WTC11 (cell line): ENCODE data around the gene KCNG2. TPM values are rescaled to one million over a fixed set of nuclear protein-coding genes. Genes with fewer than 3 reads are reported as not detected.

Experiments
- ATAC-seq: fragments of 200-7000 bp; cut with Tn5 transposase; 2 replicates; pipeline ENCODE4 v1.10.0; 2021; ENCODE audit warnings: mild to moderate bottlenecking, moderate library complexity
- CTCF ChIA-PET: fragments of 300-600 bp; sonication (Branson Sonifier 250); formaldehyde crosslinking; loops from one replicate; lab custom pipeline; 2021; ENCODE audit warnings: antibody characterized with exemption; lab: Charles Lee
- POLR2A ChIA-PET: fragments of 350-600 bp; sonication (Branson Sonifier 250); formaldehyde crosslinking; loops from one replicate; lab custom pipeline; 2021; ENCODE audit warnings: antibody characterized with exemption; lab: Charles Lee
- DNase-seq: peaks from one replicate; pipeline ENCODE4 v3.0.0; 2021; ENCODE audit warnings: low spot score
- H3K27ac Mint-ChIP-seq: 2 replicates; pipeline ENCODE4 v1.8.0; 2021; ENCODE audit warnings: mixed read lengths
- H3K27me3 Mint-ChIP-seq: 2 replicates; pipeline ENCODE4 v1.8.0; 2021; ENCODE audit warnings: low read depth, mild to moderate bottlenecking, moderate library complexity, mixed read lengths
- H3K36me3 Mint-ChIP-seq: 2 replicates; pipeline ENCODE4 v1.8.0; 2021; ENCODE audit warnings: mixed read lengths
- H3K4me1 Mint-ChIP-seq: 2 replicates; pipeline ENCODE4 v1.8.0; 2022; ENCODE audit warnings: mixed read lengths
- H3K4me3 Mint-ChIP-seq: 2 replicates; pipeline ENCODE4 v1.8.0; 2021; ENCODE audit warnings: mild to moderate bottlenecking, moderate library complexity, mixed read lengths
- H3K9me3 Mint-ChIP-seq: 2 replicates; pipeline ENCODE4 v1.8.0; 2021; ENCODE audit warnings: mixed read lengths
- ATF1 ChIP-seq: sonication (generic); formaldehyde crosslinking; IDR thresholded peaks from 2 replicates; pipeline ENCODE4 v1.8.1; 2023; ENCODE audit warnings: mild to moderate bottlenecking, moderate library complexity, missing genetic modification reagents
- CREM ChIP-seq: sonication (generic); formaldehyde crosslinking; IDR thresholded peaks from 2 replicates; pipeline ENCODE4 v1.8.1; 2022; ENCODE audit warnings: mild to moderate bottlenecking, missing genetic modification reagents, moderate library complexity
- ETV6 ChIP-seq: sonication (generic); formaldehyde crosslinking; IDR thresholded peaks from 2 replicates; pipeline ENCODE4 v1.8.1; 2022; ENCODE audit warnings: mild to moderate bottlenecking, missing genetic modification reagents
- FOXK1 ChIP-seq: sonication (generic); formaldehyde crosslinking; IDR thresholded peaks from 2 replicates; pipeline ENCODE4 v1.8.0; 2022; ENCODE audit warnings: mild to moderate bottlenecking, moderate library complexity, missing genetic modification reagents
- GRHL2 ChIP-seq: fragments of 250-450 bp; sonication (Bioruptor Pico); IDR thresholded peaks from 2 replicates; pipeline ENCODE4 v1.8.0; 2022; ENCODE audit warnings: mild to moderate bottlenecking, moderate library complexity; ENCODE audit not compliant: insufficient replicate concordance, severe bottlenecking
- GTF2I ChIP-seq: fragments of 250-450 bp; sonication (Bioruptor Pico); conservative IDR thresholded peaks from 2 replicates; pipeline ENCODE4 v1.4.0; 2021; ENCODE audit warnings: mild to moderate bottlenecking
- HMGA2 ChIP-seq: fragments of 250-450 bp; sonication (Bioruptor Pico); IDR thresholded peaks from 2 replicates; pipeline ENCODE4 v1.4.0; 2021; ENCODE audit warnings: mild to moderate bottlenecking, moderate library complexity
- IRF2 ChIP-seq: sonication (generic); formaldehyde crosslinking; IDR thresholded peaks from 2 replicates; pipeline ENCODE4 v1.8.0; 2022; ENCODE audit warnings: low read depth, missing genetic modification reagents, borderline replicate concordance
- KAT7 ChIP-seq: sonication (generic); formaldehyde crosslinking; IDR thresholded peaks from 2 replicates; pipeline ENCODE4 v1.8.1; 2023; ENCODE audit warnings: missing genetic modification reagents, mild to moderate bottlenecking, borderline replicate concordance
- OVOL2 ChIP-seq: fragments of 250-450 bp; sonication (Bioruptor Pico); IDR thresholded peaks from 2 replicates; pipeline ENCODE4 v1.9.0; 2021; ENCODE audit warnings: mild to moderate bottlenecking, borderline replicate concordance
- RORB ChIP-seq: fragments of 250-450 bp; sonication (Bioruptor Pico); IDR thresholded peaks from 2 replicates; pipeline ENCODE4 v1.9.0; 2021; ENCODE audit warnings: mild to moderate bottlenecking
- TEAD4 ChIP-seq: sonication (generic); formaldehyde crosslinking; IDR thresholded peaks from 2 replicates; pipeline ENCODE4 v1.8.0; 2022; ENCODE audit warnings: mild to moderate bottlenecking, missing genetic modification reagents
- TP53 ChIP-seq: sonication (generic); formaldehyde crosslinking; IDR thresholded peaks from 2 replicates; pipeline ENCODE4 v1.8.1; 2023; ENCODE audit warnings: mild to moderate bottlenecking, missing genetic modification reagents
- ZNF121 ChIP-seq: sonication (generic); formaldehyde crosslinking; IDR thresholded peaks from 2 replicates; pipeline ENCODE4 v1.8.0; 2023; ENCODE audit warnings: missing genetic modification reagents
- ZNF138 ChIP-seq: sonication (generic); formaldehyde crosslinking; conservative IDR thresholded peaks from 2 replicates; pipeline ENCODE4 v1.8.1; 2022; ENCODE audit warnings: mild to moderate bottlenecking, moderate library complexity, missing genetic modification reagents
- ZNF396 ChIP-seq: fragments of 250-450 bp; sonication (Bioruptor Pico); IDR thresholded peaks from 2 replicates; pipeline ENCODE4 v1.8.0; 2021; ENCODE audit warnings: mild to moderate bottlenecking, moderate library complexity, borderline replicate concordance
- ZNF416 ChIP-seq: fragments of 250-450 bp; sonication (Bioruptor Pico); IDR thresholded peaks from 2 replicates; pipeline ENCODE4 v1.9.0; 2021; ENCODE audit warnings: mild to moderate bottlenecking, inconsistent platforms
- ZNF671 ChIP-seq: fragments of 250-450 bp; sonication (Bioruptor Pico); IDR thresholded peaks from 2 replicates; pipeline ENCODE4 v1.8.0; 2021; ENCODE audit warnings: mild to moderate bottlenecking
- total RNA-seq: library from RNA; stranded (reverse); gene quantifications from 3 replicates; pipeline ENCODE4 v1.2.3, GENCODE V29; 2021
- TF ChIP-seq, protein P1 (sequence below): fragments of 250-450 bp; sonication (Bioruptor Pico); IDR thresholded peaks from 2 replicates; pipeline ENCODE4 v1.9.0; 2021; ENCODE audit warnings: mild to moderate bottlenecking
- TF ChIP-seq, protein P2 (sequence below): sonication (generic); formaldehyde crosslinking; IDR thresholded peaks from 2 replicates; pipeline ENCODE4 v1.8.1; 2022; ENCODE audit warnings: missing genetic modification reagents, borderline replicate concordance
- TF ChIP-seq, protein P3 (sequence below): sonication (generic); formaldehyde crosslinking; IDR thresholded peaks from 2 replicates; pipeline ENCODE4 v1.8.0; 2022; ENCODE audit warnings: missing genetic modification reagents
- TF ChIP-seq, protein P4 (sequence below): fragments of 200-600 bp; IDR thresholded peaks from 2 replicates; pipeline ENCODE4 v1.8.0; 2022; ENCODE audit warnings: antibody characterized with exemption
- TF ChIP-seq, protein P5 (sequence below): sonication (generic); formaldehyde crosslinking; conservative IDR thresholded peaks from 2 replicates; pipeline ENCODE4 v1.8.1; 2022; ENCODE audit warnings: mild to moderate bottlenecking, missing genetic modification reagents

Gene KCNG2
- total RNA-seq, 1 experiment from 2014 or later, result 0.50 TPM

DNA sequence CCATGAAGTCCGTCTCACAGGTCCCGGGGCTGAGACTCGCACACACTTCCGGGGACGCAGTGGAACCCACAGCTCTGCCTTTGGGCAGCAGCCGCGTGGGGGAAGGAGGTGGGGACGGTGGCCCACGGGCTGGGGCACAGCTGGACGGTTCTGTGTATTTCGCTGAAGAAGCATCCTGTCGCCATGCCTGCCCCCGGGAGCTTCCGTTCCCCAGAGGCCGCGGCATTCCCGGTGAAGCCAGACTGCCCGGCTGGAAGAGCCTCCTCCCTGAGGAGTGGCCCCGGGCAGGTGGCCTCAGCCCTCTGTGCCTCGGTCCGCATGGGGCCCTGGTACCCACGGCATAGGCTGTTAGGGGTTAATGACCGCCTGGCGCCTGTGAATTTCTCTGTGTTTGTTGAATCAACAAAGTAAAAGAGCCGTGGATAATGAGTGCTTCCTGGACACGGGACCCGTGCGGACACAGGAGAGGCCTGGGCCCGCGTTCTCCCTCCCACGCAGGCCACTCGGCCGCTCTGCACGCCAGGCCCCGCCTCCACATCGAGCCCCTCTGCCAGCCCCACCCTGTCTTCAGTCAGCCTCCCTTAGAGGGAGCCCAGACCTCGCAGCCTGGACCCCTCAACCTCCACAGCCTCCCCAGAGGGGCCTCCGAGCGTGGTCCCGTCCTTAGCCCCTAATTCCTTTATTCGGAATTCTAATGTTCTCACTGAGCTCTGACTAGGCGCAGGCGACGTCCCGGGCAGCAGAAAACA, 51.0 kb downstream of the KCNG2 start (continued):
- TF ChIP-seq ETV6 (CRISPR knock-in tag), result no peak
- no peak for TF ChIP-seq RORB (CRISPR knock-in tag)
- TF ChIP-seq ZNF416, result no peak
- no peak for TF ChIP-seq HMGA2 (CRISPR knock-in tag)

DNA sequence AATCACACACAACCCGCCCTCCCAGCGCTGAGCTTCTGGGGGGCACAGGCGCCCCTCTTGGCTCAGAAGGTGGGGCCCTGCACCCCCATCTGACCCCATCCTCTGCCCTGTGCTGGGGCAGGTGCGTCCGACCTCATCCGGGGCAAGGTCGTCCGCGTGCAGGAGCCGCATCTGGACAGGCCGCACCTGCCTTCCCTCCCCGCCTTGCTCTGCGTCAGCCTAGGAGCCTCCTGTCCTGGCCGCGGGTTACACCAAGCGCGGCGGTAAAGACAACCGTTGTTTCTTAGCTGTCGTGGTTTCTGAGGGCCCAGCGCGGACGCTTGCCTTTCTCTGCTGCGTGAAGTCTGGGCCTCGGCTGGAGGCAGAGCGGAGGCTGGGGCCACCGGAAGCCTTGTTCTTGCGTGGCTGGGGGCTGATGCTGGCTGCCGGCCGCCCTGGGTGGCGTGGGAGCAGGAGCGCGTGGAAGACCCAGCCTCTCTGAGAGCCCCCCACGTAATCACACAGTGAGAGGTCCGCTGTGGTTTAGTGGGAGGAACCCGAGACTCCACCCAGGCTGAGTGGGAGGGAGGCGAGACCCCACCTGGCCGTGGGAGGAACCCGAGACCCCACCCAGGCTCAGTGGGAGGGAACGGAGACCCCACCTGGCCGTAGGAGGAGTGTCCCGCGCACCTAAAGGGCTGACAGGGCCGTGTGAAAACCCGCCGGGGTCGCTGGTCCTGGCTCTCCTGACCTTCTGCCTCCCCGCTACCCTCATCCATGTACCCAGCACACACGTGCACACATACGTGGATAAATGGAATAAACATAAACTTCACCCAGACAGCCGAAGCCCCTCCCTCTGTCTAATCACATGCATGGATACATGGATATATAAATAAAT, 51.8 kb downstream of the KCNG2 start:
- Mint-ChIP-seq H3K4me3 (no peak overlapping the region), H3K36me3 (no peaks in the 10 kb centered on the region), H3K9me3 (peaks cover 7% of the 10 kb centered on the region), H3K4me1 (no peaks in the 10 kb centered on the region), H3K27ac (no peak overlapping the region), H3K27me3 (no peaks in the 10 kb centered on the region)
- no peak for ATAC-seq
- ChIA-PET CTCF (interaction anchor here (1.0 kb wide), 1 partner anchor 13 kb away, joined by 3 read pairs; no protein-coding TSS in a partner anchor), POLR2A (no interaction called here)
- TF ChIP-seq TP53 (CRISPR knock-in tag), result no peak
- no peak for TF ChIP-seq TEAD4 (CRISPR knock-in tag)
- no peak for TF ChIP-seq ZNF121
- TF ChIP-seq KAT7, result no peak
- TF ChIP-seq, protein P1, sequence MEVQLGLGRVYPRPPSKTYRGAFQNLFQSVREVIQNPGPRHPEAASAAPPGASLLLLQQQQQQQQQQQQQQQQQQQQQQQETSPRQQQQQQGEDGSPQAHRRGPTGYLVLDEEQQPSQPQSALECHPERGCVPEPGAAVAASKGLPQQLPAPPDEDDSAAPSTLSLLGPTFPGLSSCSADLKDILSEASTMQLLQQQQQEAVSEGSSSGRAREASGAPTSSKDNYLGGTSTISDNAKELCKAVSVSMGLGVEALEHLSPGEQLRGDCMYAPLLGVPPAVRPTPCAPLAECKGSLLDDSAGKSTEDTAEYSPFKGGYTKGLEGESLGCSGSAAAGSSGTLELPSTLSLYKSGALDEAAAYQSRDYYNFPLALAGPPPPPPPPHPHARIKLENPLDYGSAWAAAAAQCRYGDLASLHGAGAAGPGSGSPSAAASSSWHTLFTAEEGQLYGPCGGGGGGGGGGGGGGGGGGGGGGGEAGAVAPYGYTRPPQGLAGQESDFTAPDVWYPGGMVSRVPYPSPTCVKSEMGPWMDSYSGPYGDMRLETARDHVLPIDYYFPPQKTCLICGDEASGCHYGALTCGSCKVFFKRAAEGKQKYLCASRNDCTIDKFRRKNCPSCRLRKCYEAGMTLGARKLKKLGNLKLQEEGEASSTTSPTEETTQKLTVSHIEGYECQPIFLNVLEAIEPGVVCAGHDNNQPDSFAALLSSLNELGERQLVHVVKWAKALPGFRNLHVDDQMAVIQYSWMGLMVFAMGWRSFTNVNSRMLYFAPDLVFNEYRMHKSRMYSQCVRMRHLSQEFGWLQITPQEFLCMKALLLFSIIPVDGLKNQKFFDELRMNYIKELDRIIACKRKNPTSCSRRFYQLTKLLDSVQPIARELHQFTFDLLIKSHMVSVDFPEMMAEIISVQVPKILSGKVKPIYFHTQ (CRISPR knock-in tag), result no peak
- DNase-seq, result no peak

DNA sequence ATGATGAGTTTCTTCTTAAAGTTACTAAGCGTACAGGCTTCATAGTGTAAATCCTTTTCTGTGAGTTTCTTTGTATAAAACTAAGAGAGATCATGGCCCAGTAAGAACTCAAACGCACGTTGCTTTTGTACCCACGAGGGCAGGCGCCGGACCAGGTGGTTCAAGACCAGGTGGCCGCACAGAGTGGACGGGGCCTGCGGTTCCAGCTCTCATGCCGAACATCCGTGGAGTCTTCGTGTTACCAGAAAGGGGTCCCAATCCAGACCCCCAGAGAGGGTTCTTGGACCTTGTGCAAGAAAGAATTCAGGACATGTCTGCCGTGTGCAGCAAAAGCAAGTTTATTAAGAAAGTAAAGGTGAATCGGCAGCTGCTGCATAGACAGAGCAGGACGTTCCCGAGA, 53.0 kb downstream of the KCNG2 start:
- no peaks in the 10 kb centered on the region; the same call in 1 of the 2 replicates for H3K27me3 Mint-ChIP-seq
- TF ChIP-seq ZNF396 (CRISPR knock-in tag), result no peak
- TF ChIP-seq CREM (CRISPR knock-in tag), result no peak
- no peak for TF ChIP-seq ZNF138 (CRISPR knock-in tag)
- no peak for TF ChIP-seq IRF2 (CRISPR knock-in tag)
- TF ChIP-seq ETV6 (CRISPR knock-in tag), result no peak
- TF ChIP-seq, protein P2, sequence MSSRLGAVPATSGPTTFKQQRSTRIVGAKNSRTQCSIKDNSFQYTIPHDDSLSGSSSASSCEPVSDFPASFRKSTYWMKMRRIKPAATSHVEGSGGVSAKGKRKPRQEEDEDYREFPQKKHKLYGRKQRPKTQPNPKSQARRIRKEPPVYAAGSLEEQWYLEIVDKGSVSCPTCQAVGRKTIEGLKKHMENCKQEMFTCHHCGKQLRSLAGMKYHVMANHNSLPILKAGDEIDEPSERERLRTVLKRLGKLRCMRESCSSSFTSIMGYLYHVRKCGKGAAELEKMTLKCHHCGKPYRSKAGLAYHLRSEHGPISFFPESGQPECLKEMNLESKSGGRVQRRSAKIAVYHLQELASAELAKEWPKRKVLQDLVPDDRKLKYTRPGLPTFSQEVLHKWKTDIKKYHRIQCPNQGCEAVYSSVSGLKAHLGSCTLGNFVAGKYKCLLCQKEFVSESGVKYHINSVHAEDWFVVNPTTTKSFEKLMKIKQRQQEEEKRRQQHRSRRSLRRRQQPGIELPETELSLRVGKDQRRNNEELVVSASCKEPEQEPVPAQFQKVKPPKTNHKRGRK (CRISPR knock-in tag), result no peak
- no peak for TF ChIP-seq ATF1 (CRISPR knock-in tag)
- TF ChIP-seq KAT7, result no peak
- TF ChIP-seq GRHL2 (CRISPR knock-in tag), result no peak
- TF ChIP-seq GTF2I (CRISPR knock-in tag), result no peak
- TF ChIP-seq, protein P3, sequence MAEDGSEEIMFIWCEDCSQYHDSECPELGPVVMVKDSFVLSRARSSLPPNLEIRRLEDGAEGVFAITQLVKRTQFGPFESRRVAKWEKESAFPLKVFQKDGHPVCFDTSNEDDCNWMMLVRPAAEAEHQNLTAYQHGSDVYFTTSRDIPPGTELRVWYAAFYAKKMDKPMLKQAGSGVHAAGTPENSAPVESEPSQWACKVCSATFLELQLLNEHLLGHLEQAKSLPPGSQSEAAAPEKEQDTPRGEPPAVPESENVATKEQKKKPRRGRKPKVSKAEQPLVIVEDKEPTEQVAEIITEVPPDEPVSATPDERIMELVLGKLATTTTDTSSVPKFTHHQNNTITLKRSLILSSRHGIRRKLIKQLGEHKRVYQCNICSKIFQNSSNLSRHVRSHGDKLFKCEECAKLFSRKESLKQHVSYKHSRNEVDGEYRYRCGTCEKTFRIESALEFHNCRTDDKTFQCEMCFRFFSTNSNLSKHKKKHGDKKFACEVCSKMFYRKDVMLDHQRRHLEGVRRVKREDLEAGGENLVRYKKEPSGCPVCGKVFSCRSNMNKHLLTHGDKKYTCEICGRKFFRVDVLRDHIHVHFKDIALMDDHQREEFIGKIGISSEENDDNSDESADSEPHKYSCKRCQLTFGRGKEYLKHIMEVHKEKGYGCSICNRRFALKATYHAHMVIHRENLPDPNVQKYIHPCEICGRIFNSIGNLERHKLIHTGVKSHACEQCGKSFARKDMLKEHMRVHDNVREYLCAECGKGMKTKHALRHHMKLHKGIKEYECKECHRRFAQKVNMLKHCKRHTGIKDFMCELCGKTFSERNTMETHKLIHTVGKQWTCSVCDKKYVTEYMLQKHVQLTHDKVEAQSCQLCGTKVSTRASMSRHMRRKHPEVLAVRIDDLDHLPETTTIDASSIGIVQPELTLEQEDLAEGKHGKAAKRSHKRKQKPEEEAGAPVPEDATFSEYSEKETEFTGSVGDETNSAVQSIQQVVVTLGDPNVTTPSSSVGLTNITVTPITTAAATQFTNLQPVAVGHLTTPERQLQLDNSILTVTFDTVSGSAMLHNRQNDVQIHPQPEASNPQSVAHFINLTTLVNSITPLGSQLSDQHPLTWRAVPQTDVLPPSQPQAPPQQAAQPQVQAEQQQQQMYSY (CRISPR knock-in tag), result no peak
- TF ChIP-seq, protein P4, sequence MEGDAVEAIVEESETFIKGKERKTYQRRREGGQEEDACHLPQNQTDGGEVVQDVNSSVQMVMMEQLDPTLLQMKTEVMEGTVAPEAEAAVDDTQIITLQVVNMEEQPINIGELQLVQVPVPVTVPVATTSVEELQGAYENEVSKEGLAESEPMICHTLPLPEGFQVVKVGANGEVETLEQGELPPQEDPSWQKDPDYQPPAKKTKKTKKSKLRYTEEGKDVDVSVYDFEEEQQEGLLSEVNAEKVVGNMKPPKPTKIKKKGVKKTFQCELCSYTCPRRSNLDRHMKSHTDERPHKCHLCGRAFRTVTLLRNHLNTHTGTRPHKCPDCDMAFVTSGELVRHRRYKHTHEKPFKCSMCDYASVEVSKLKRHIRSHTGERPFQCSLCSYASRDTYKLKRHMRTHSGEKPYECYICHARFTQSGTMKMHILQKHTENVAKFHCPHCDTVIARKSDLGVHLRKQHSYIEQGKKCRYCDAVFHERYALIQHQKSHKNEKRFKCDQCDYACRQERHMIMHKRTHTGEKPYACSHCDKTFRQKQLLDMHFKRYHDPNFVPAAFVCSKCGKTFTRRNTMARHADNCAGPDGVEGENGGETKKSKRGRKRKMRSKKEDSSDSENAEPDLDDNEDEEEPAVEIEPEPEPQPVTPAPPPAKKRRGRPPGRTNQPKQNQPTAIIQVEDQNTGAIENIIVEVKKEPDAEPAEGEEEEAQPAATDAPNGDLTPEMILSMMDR, result no peak
- TF ChIP-seq FOXK1, result no peak
- TF ChIP-seq, protein P5, sequence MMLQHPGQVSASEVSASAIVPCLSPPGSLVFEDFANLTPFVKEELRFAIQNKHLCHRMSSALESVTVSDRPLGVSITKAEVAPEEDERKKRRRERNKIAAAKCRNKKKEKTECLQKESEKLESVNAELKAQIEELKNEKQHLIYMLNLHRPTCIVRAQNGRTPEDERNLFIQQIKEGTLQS (CRISPR knock-in tag), result no peak
- TF ChIP-seq OVOL2, result no peak
- no peak for TF ChIP-seq ZNF671 (CRISPR knock-in tag)

More for the DNA sequence above, 53.0 kb downstream of the KCNG2 start:
- DNase-seq, result no peak
- no peak for ATAC-seq
- CTCF ChIA-PET, result no interaction called here
- Mint-ChIP-seq H3K4me3 (no peak overlapping the region), H3K27ac (no peak overlapping the region), H3K36me3 (no peaks in the 10 kb centered on the region), H3K4me1 (no peaks in the 10 kb centered on the region), H3K9me3 (no peaks in the 10 kb centered on the region)
- POLR2A ChIA-PET, result interaction anchor here (0.6 kb wide), 1 partner anchor 123 kb away, joined by 3 read pairs; no protein-coding TSS in a partner anchor
